ENCODE measurements around the gene MAL.

MAL gene

GRCh38 chr2:95052804-95053479, 27.4 kb downstream of the MAL start:
- Histone ChIP-seq H3K4me3 (replicated peaks; ENCODE audit: insufficient read depth, low read length) (no peak overlapping the region), H3K27ac (replicated peaks) (no peak overlapping the region), H3K27me3 (ENCODE audit: insufficient read depth, poor library complexity, severe bottlenecking) (peaks cover 6% of the 10 kb centered on the region)
- no peak for DNase-seq (ENCODE audit: low read depth in 1 of 2, low spot score in 1 of 2)
- TF ChIP-seq SPI1 (IDR thresholded peaks at IDR 0.05; ENCODE audit: borderline replicate concordance, low read depth) (no peak), GABPA (IDR thresholded peaks at IDR 0.05; ENCODE audit: low read depth) (no peak)

- Histone ChIP-seq H3K4me3 (replicated peaks; ENCODE audit: insufficient read depth, low read length) (no peak overlapping the region), H3K27me3 (ENCODE audit: insufficient read depth, poor library complexity, severe bottlenecking) (peaks cover 6% of the 10 kb centered on the region), H3K27ac (replicated peaks) (no peak overlapping the region)
- no peak for TF ChIP-seq SPI1 (IDR thresholded peaks at IDR 0.05; ENCODE audit: borderline replicate concordance, low read depth)
- no peak for TF ChIP-seq GABPA (IDR thresholded peaks at IDR 0.05; ENCODE audit: low read depth)
- DNase-seq (ENCODE audit: low read depth in 1 of 2, low spot score in 1 of 2): no peak
These were observed 28.0 kb downstream of the MAL start for GRCh38 chr2:95053543-95053942.

DNA sequence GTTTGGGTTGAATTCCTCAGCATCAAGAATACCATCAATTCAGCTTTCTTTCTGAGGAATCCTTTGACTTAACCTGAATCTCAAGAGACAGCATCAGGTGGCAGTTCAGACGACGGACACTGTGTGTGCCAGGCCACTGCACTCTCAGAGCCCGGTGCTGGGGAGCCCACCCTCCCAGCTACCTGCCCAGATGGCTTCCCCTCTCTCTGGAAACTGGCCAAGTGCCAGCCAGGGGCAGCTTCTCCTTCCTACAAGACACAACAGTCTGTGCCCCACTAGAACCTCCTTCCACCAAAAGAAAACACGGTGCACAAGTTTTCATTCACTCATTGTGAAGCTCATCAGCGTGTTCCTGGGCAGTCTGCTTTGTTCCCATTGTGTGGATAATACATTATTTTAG, 28.5 kb downstream of the MAL start:
- DNase-seq (ENCODE audit: low read depth in 1 of 2, low spot score in 1 of 2): no peak
- TF ChIP-seq GABPA (IDR thresholded peaks at IDR 0.05; ENCODE audit: low read depth) (no peak), REST (IDR thresholded peaks at IDR 0.05; ENCODE audit: insufficient replicate concordance, low read depth) (no peak), SPI1 (IDR thresholded peaks at IDR 0.05; ENCODE audit: borderline replicate concordance, low read depth) (no peak), POLR2AphosphoS5 (IDR thresholded peaks at IDR 0.05; ENCODE audit: low read depth) (no peak)
- TF ChIP-seq, protein P1, sequence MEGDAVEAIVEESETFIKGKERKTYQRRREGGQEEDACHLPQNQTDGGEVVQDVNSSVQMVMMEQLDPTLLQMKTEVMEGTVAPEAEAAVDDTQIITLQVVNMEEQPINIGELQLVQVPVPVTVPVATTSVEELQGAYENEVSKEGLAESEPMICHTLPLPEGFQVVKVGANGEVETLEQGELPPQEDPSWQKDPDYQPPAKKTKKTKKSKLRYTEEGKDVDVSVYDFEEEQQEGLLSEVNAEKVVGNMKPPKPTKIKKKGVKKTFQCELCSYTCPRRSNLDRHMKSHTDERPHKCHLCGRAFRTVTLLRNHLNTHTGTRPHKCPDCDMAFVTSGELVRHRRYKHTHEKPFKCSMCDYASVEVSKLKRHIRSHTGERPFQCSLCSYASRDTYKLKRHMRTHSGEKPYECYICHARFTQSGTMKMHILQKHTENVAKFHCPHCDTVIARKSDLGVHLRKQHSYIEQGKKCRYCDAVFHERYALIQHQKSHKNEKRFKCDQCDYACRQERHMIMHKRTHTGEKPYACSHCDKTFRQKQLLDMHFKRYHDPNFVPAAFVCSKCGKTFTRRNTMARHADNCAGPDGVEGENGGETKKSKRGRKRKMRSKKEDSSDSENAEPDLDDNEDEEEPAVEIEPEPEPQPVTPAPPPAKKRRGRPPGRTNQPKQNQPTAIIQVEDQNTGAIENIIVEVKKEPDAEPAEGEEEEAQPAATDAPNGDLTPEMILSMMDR (IDR thresholded peaks at IDR 0.05; ENCODE audit: insufficient read depth, low read length): no peak
- Histone ChIP-seq H3K27me3 (ENCODE audit: insufficient read depth, poor library complexity, severe bottlenecking) (peaks cover 6% of the 10 kb centered on the region), H3K27ac (replicated peaks) (no peak overlapping the region), H3K4me3 (replicated peaks; ENCODE audit: insufficient read depth, low read length) (no peak overlapping the region)

DNA sequence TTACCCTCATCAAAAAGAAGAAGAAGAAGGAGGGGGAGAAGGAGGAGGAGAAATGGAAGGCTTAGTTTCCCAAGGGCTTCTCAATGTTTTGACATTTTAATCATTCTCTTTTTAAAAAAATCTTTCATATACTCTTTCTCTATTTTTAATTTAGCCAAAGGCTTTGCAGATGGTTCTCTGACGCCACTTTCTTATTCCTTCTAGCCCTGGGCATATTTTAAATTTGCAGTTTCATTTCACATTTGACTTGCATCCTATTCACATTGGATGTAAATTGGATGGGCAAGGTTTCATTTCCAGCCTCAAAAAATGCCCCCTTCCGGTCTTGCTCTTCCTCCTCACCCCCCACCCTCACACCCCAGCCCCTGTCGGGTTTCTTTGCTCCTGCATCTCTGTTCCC, 29.8 kb downstream of the MAL start:
- TF ChIP-seq GABPA (IDR thresholded peaks at IDR 0.05; ENCODE audit: low read depth) (no peak), POLR2AphosphoS5 (IDR thresholded peaks at IDR 0.05; ENCODE audit: low read depth) (no peak)
- no peak for DNase-seq (ENCODE audit: low read depth in 1 of 2, low spot score in 1 of 2)
- Histone ChIP-seq H3K4me3 (replicated peaks; ENCODE audit: insufficient read depth, low read length) (no peak overlapping the region), H3K27me3 (ENCODE audit: insufficient read depth, poor library complexity, severe bottlenecking) (peaks cover 6% of the 10 kb centered on the region), H3K27ac (replicated peaks) (no peak overlapping the region)

GRCh38 chr2:95056044-95056443, 30.5 kb downstream of the MAL start:
- TF ChIP-seq SPI1 (IDR thresholded peaks at IDR 0.05; ENCODE audit: borderline replicate concordance, low read depth) (no peak), GABPA (IDR thresholded peaks at IDR 0.05; ENCODE audit: low read depth) (no peak)
- Histone ChIP-seq H3K27me3 (ENCODE audit: insufficient read depth, poor library complexity, severe bottlenecking) (peaks cover 6% of the 10 kb centered on the region), H3K4me3 (replicated peaks; ENCODE audit: insufficient read depth, low read length) (no peak overlapping the region), H3K27ac (replicated peaks) (no peak overlapping the region)
- DNase-seq (ENCODE audit: low read depth in 1 of 2, low spot score in 1 of 2): no peak

GRCh38 chr2:95056461-95057459, 31.3 kb downstream of the MAL start:
- no peak for DNase-seq (ENCODE audit: low read depth in 1 of 2, low spot score in 1 of 2)
- TF ChIP-seq POLR2AphosphoS5 (IDR thresholded peaks at IDR 0.05; ENCODE audit: low read depth): no peak
- Histone ChIP-seq H3K4me3 (replicated peaks; ENCODE audit: insufficient read depth, low read length) (no peak overlapping the region), H3K27ac (replicated peaks) (no peak overlapping the region), H3K27me3 (ENCODE audit: insufficient read depth, poor library complexity, severe bottlenecking) (peaks cover 3% of the 10 kb centered on the region)

Measured in HL-60 (cell line).